Activated CD4-positive, alpha-beta T cell treated with anti-CD3 and anti-CD28 coated beads for 1 hour (primary cell): ENCODE data around the gene ZDHHC14.
"Not testable (repeated sequence)": the region's sequence is repeated elsewhere in the genome, so short reads cannot be mapped to it uniquely, and the experiment has no call there.

Experiments
- DNase-seq: peaks from one replicate; pipeline ENCODE4 v3.0.0-alpha.2; 2020

ZDHHC14 gene

GRCh38 chr6:157557559-157557958 lies 176.6 kb downstream of the ZDHHC14 start:
- DNase-seq, result no peak

GRCh38 chr6:157558049-157558448 lies 177.1 kb downstream of the ZDHHC14 start:
- DNase-seq, result no peak

- no peak for DNase-seq
These were observed 177.7 kb downstream of the ZDHHC14 start for GRCh38 chr6:157558487-157559200.

GRCh38 chr6:157559201-157559756 lies 178.3 kb downstream of the ZDHHC14 start:
- DNase-seq, result no peak

- DNase-seq, result not testable (repeated sequence)
These were observed 179.1 kb downstream of the ZDHHC14 start for GRCh38 chr6:157560063-157560462.

- no peak for DNase-seq
These were observed 179.9 kb downstream of the ZDHHC14 start for GRCh38 chr6:157560691-157561413.

GRCh38 chr6:157561414-157561790 lies 180.4 kb downstream of the ZDHHC14 start:
- DNase-seq, result no peak

GRCh38 chr6:157561929-157562810 lies 181.2 kb downstream of the ZDHHC14 start:
- DNase-seq, result no peak

- DNase-seq, result no peak
These were observed 182.0 kb downstream of the ZDHHC14 start for GRCh38 chr6:157562997-157563396.

- no peak for DNase-seq
These were observed 182.8 kb downstream of the ZDHHC14 start for GRCh38 chr6:157563611-157564284.

GRCh38 chr6:157568702-157569101 lies 187.7 kb downstream of the ZDHHC14 start:
- no peak for DNase-seq

GRCh38 chr6:157569543-157569942 lies 188.6 kb downstream of the ZDHHC14 start:
- DNase-seq, result no peak

GRCh38 chr6:157570104-157570503 lies 189.1 kb downstream of the ZDHHC14 start:
- no peak for DNase-seq

- no peak for DNase-seq
These were observed 189.8 kb downstream of the ZDHHC14 start for GRCh38 chr6:157570752-157571151.

- no peak for DNase-seq
These were observed 190.3 kb downstream of the ZDHHC14 start for GRCh38 chr6:157571269-157571668.

- no peak for DNase-seq
These were observed 191.0 kb downstream of the ZDHHC14 start for GRCh38 chr6:157571950-157572349.

GRCh38 chr6:157574851-157575424 lies 193.9 kb downstream of the ZDHHC14 start:
- DNase-seq, result no peak

GRCh38 chr6:157575436-157576145 lies 194.6 kb downstream of the ZDHHC14 start:
- no peak for DNase-seq

GRCh38 chr6:157576991-157577390 lies 196.0 kb downstream of the ZDHHC14 start:
- DNase-seq, result not testable (repeated sequence)

- not testable (repeated sequence) for DNase-seq
These were observed 197.5 kb downstream of the ZDHHC14 start for GRCh38 chr6:157578527-157578926.

- DNase-seq, result no peak
These were observed 198.6 kb downstream of the ZDHHC14 start for GRCh38 chr6:157579467-157580031.
